Caco-2 (cell line): ENCODE measurements around the gene ADGRB2. TPM values are rescaled to one million over a fixed set of nuclear protein-coding genes. Genes with fewer than 3 reads are reported as not detected.

Source experiments
- BruUV-seq: library from RNA; stranded (reverse); fragments of 400-500 nt; replicated peaks from 2 replicates; lab custom pipeline; 2021; lab: Mats Ljungman, UMichigan
- CTCF ChIA-PET: fragments of 300-600 bp; sonication (Branson Sonifier 250); formaldehyde crosslinking; loops from one replicate; lab custom pipeline; 2022; ENCODE audit warnings: antibody characterized with exemption; lab: Charles Lee
- POLR2A ChIA-PET: fragments of 300-600 bp; sonication (Branson Sonifier 250); formaldehyde crosslinking; loops from one replicate; lab custom pipeline; 2022; ENCODE audit warnings: antibody characterized with exemption; lab: Charles Lee
- DNase-seq, 2 experiments: peaks; one replicate each; pipeline versions ENCODE4 v3.0.0 to v3.0.0-alpha.2; 2020 to 2022
- H3K27me3 ChIP-seq: replicated peaks from 2 replicates; pipeline ENCODE4 v1.6.0; 2011; ENCODE audit warnings: low read length; ENCODE audit not compliant: control insufficient read depth, insufficient read depth
- H3K36me3 ChIP-seq: 2 replicates; pipeline ENCODE4 v1.5.1; 2011; ENCODE audit warnings: low read length; ENCODE audit not compliant: control insufficient read depth, insufficient read depth
- H3K4me1 ChIP-seq: fragments of 250-450 bp; sonication (Bioruptor Pico); 2 replicates; pipeline ENCODE4 v1.5.1; 2020; ENCODE audit warnings: mild to moderate bottlenecking
- H3K4me3 ChIP-seq: 2 replicates; pipeline ENCODE4 v1.5.1; 2011; ENCODE audit warnings: low read depth, mild to moderate bottlenecking, control low read depth, low read length
- H3K9me3 ChIP-seq: fragments of 250-450 bp; sonication (Bioruptor Pico); 2 replicates; pipeline ENCODE4 v1.5.1; 2020; ENCODE audit warnings: mild to moderate bottlenecking, moderate library complexity
- H3K27ac Mint-ChIP-seq: one replicate; pipeline ENCODE4 v1.8.0; 2022; ENCODE audit warnings: mixed read lengths; ENCODE audit not compliant: unreplicated experiment
- H3K27me3 Mint-ChIP-seq: one replicate; pipeline ENCODE4 v1.8.0; 2022; ENCODE audit warnings: mixed read lengths; ENCODE audit not compliant: insufficient read depth, unreplicated experiment
- H3K36me3 Mint-ChIP-seq: one replicate; pipeline ENCODE4 v1.8.0; 2022; ENCODE audit warnings: mild to moderate bottlenecking, mixed read lengths; ENCODE audit not compliant: insufficient read depth, unreplicated experiment
- H3K4me1 Mint-ChIP-seq: one replicate; pipeline ENCODE4 v1.8.0; 2022; ENCODE audit warnings: low read depth, mixed read lengths; ENCODE audit not compliant: unreplicated experiment
- H3K4me3 Mint-ChIP-seq: one replicate; pipeline ENCODE4 v1.8.0; 2022; ENCODE audit warnings: mild to moderate bottlenecking, moderate library complexity, mixed read lengths; ENCODE audit not compliant: unreplicated experiment
- H3K9me3 Mint-ChIP-seq: one replicate; pipeline ENCODE4 v1.8.0; 2022; ENCODE audit warnings: mixed read lengths; ENCODE audit not compliant: unreplicated experiment
- intact Hi-C: fragments of 100-400 bp; cut with micrococcal nuclease; formaldehyde crosslinking; loops from one replicate; pipeline ENCODE4 v1.10.0; 2022; ENCODE audit not compliant: unreplicated experiment
- total RNA-seq: library from RNA; stranded (reverse); gene quantifications from 2 replicates; pipeline ENCODE4 v1.2.3, GENCODE V29; 2022
- TF ChIP-seq, protein P1 (sequence below), 2 experiments: fragments of 200-600 bp in 1 of 2; IDR thresholded peaks; 1 replicate in 1 of 2; 2 replicates in 1 of 2; pipeline versions ENCODE4 v1.5.1 to v1.8.0; 2011 to 2022; ENCODE audit warnings: antibody characterized with exemption in 1 of 2, control low read depth in 1 of 2, inconsistent platforms in 1 of 2, low read depth in 1 of 2, low read length in 1 of 2, mild to moderate bottlenecking in 1 of 2, moderate library complexity in 1 of 2; ENCODE audit not compliant: insufficient read depth in 1 of 2, severe bottlenecking in 1 of 2, unreplicated experiment in 1 of 2

ADGRB2 gene
- total RNA-seq, 1 experiment from 2014 or later: 2.2 TPM

- no peaks in the 10 kb centered on the region for H3K9me3 Mint-ChIP-seq
- TF ChIP-seq, protein P1, sequence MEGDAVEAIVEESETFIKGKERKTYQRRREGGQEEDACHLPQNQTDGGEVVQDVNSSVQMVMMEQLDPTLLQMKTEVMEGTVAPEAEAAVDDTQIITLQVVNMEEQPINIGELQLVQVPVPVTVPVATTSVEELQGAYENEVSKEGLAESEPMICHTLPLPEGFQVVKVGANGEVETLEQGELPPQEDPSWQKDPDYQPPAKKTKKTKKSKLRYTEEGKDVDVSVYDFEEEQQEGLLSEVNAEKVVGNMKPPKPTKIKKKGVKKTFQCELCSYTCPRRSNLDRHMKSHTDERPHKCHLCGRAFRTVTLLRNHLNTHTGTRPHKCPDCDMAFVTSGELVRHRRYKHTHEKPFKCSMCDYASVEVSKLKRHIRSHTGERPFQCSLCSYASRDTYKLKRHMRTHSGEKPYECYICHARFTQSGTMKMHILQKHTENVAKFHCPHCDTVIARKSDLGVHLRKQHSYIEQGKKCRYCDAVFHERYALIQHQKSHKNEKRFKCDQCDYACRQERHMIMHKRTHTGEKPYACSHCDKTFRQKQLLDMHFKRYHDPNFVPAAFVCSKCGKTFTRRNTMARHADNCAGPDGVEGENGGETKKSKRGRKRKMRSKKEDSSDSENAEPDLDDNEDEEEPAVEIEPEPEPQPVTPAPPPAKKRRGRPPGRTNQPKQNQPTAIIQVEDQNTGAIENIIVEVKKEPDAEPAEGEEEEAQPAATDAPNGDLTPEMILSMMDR (IDR thresholded peaks at IDR 0.05; ENCODE audit: insufficient read depth in 1 of 2, low read depth in 1 of 2, low read length in 1 of 2, severe bottlenecking in 1 of 2, unreplicated experiment in 1 of 2): no peak
- no peaks in the 10 kb centered on the region for H3K27me3 ChIP-seq
- no peaks in the 10 kb centered on the region for H3K4me1 ChIP-seq
- no peaks in the 10 kb centered on the region for H3K9me3 ChIP-seq
- intact Hi-C loops: no loop called here
- ChIA-PET CTCF (no interaction called here), POLR2A (no interaction called here)
- no peak overlapping the region for H3K4me3 Mint-ChIP-seq
- H3K4me1 Mint-ChIP-seq: peaks cover 6% of the 10 kb centered on the region
- no peak overlapping the region for H3K4me3 ChIP-seq
- BruUV-seq: no TSS peak
- H3K27ac Mint-ChIP-seq: no peak overlapping the region
- no peak for DNase-seq
- H3K27me3 Mint-ChIP-seq: no peaks in the 10 kb centered on the region
- no peaks in the 10 kb centered on the region for H3K36me3 ChIP-seq
- no peaks in the 10 kb centered on the region for H3K36me3 Mint-ChIP-seq
These were observed 40.0 kb upstream of the ADGRB2 start for GRCh38 chr1:31804098-31804497.

GRCh38 chr1:31803610-31804009, 39.5 kb upstream of the ADGRB2 start:
- H3K27ac Mint-ChIP-seq: no peak overlapping the region
- Histone ChIP-seq H3K27me3 (no peaks in the 10 kb centered on the region), H3K4me3 (no peak overlapping the region), H3K9me3 (no peaks in the 10 kb centered on the region), H3K36me3 (no peaks in the 10 kb centered on the region), H3K4me1 (no peaks in the 10 kb centered on the region)
- no peak for DNase-seq
- intact Hi-C loops: no loop called here
- BruUV-seq: no TSS peak
- H3K4me1 Mint-ChIP-seq: peaks cover 6% of the 10 kb centered on the region
- no peaks in the 10 kb centered on the region for H3K27me3 Mint-ChIP-seq
- H3K36me3 Mint-ChIP-seq: no peaks in the 10 kb centered on the region
- ChIA-PET CTCF (no interaction called here), POLR2A (no interaction called here)
- no peaks in the 10 kb centered on the region for H3K9me3 Mint-ChIP-seq
- TF ChIP-seq, protein P1 (IDR thresholded peaks at IDR 0.05; ENCODE audit: insufficient read depth in 1 of 2, low read depth in 1 of 2, low read length in 1 of 2, severe bottlenecking in 1 of 2, unreplicated experiment in 1 of 2): no peak
- no peak overlapping the region for H3K4me3 Mint-ChIP-seq

GRCh38 chr1:31802190-31803150, 38.3 kb upstream of the ADGRB2 start:
- no peak overlapping the region for H3K4me3 Mint-ChIP-seq
- H3K27me3 Mint-ChIP-seq: no peaks in the 10 kb centered on the region
- H3K4me1 ChIP-seq: no peaks in the 10 kb centered on the region
- H3K9me3 ChIP-seq: no peaks in the 10 kb centered on the region
- TF ChIP-seq, protein P1 (IDR thresholded peaks at IDR 0.05; ENCODE audit: insufficient read depth in 1 of 2, low read depth in 1 of 2, low read length in 1 of 2, severe bottlenecking in 1 of 2, unreplicated experiment in 1 of 2): no peak
- BruUV-seq: no TSS peak
- POLR2A ChIA-PET: no interaction called here
- no peaks in the 10 kb centered on the region for H3K9me3 Mint-ChIP-seq
- peaks cover 6% of the 10 kb centered on the region for H3K4me1 Mint-ChIP-seq
- CTCF ChIA-PET: no interaction called here
- intact Hi-C loops: no loop called here
- no peak overlapping the region for H3K4me3 ChIP-seq
- no peak overlapping the region for H3K27ac Mint-ChIP-seq
- no peaks in the 10 kb centered on the region for H3K36me3 Mint-ChIP-seq
- DNase-seq: no peak
- H3K27me3 ChIP-seq: no peaks in the 10 kb centered on the region
- H3K36me3 ChIP-seq: no peaks in the 10 kb centered on the region
